GM18858 (cell line): ENCODE results near the gene ZNF407.
A peak's percentile ranks its signal among the peaks of the same experiment; 100 is the strongest.

Experiments
- ATAC-seq: cut with Tn5 transposase; IDR thresholded peaks from one replicate; pipeline ENCODE4 v1.9.1; 2021; ENCODE audit not compliant: unreplicated experiment

The ZNF407 gene

DNA sequence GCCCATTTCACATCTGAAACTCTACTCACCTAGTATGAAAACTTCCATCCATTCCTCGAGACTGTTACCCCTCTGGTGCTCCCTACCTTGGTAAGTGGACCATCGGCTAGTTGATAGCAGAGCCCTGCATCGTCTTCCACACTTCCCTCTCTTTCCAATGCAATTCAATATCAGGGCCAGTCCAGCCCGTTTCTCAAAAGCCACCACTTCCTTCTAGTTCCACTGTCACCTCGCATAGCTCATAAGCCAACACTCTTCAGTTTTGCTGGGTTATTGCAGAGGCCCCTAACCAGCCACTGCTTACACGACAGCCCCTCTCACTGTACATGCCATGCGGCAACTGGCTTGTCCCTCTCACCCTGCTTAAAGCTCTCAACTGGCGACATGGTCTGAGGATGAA lies 10.2 kb upstream of the ZNF407 start:
- no peak for ATAC-seq

DNA sequence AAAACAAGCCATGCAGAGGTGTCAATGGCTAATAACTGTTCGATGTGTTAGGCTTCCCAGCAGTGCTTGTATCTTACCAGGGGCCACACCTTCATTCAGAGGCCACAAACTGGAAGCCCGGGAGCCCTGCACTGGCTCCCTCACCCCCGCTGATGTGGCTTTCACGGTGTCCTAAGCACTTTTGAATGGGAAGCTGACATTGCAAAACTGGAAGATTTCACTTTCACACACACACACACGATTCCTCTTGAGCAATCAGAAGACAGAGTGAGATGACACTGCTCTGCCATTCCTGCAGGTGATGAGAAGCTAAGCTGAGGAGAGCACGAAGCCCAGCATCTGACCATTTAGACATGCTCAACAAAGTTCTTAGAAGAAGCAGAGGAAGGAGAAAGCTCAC lies 8.6 kb upstream of the ZNF407 start:
- no peak for ATAC-seq

DNA sequence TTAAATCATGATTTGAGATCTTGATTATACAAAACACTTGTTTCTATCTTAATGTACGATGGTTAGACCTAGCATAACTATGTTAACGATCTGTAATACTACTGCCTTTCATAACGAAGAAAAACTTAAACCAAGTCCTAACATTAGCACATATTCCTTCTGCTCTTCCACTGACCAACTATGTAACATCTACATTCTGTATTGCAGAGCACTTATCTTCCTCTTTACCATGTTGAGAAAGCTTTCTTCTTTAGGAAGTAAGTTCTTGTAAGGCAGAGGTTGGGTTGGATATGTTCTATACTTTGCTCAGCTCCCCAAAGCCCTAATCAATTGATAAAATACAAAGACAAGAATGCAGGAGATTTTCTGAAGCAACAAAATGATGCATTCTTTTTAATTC lies 7.9 kb upstream of the ZNF407 start:
- no peak for ATAC-seq

DNA sequence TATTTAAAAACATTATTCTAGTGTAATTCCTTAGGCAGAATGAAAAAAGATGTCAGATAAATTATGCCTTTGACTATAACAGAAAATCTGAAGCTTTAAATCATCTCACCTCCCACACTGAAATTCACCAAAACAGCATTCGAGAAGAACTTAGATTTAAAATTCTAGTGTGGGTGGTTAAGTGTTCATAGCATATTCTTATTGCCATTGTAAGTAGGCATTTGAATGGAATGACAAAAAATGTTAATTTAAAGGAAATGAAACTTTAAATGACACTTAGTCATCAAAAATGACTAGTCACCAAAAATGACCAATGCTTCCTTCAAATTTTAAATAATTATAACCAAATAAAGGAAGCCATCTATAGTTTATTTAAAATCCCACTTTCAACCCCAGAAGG lies 7.0 kb upstream of the ZNF407 start:
- no peak for ATAC-seq

DNA sequence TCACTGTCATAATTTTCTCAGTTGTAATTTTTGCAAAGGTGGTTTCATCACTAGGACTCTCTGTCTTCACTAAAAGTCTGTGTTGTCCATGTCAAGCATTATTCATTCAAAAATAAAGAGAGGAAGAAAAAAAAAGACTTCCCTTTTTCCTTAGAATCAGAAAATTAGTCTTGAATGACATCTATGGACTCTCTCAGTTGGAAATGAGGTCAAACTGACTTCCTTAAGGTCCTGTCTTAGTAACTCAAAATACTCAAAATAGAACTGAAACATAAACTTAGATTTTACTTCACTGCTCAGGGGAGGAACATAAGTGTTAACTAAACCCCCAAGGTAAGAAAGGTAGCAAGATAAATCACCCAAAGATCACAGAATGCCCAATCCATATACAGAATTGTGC lies 2.2 kb upstream of the ZNF407 start:
- ATAC-seq = peak; percentile 27

DNA sequence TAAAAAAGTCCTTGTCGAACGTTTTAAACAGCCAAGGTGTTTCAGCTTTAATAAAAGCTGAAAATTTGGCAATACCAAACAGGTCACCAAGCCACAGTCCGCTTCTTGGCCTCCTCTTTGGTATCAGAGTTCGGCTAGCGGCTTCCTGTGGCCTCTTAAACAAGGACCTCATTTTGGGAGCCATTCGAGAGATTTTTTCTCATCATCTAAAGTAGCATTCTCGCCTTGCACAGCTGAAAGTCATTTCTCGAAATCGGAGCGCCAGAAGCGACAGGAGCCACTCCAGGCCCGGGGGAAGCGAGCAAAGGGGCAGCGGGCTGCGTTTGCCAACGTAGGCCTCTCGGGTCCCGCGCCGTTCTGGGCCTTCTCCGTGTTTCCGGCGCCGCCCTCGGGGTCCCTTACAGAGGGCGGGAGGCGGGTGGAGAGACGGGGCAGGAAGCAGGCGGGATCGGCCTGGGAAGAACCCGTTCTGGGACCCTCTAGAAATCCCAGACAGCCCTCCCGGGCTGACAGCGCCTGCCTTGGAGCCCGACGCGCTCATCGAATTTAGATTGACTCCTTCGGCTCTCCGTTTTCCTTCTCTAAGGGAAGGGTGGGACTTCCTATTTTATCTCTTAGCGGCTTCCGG lies 522 bp upstream of the ZNF407 start:
- peak; percentile 19 for ATAC-seq

DNA sequence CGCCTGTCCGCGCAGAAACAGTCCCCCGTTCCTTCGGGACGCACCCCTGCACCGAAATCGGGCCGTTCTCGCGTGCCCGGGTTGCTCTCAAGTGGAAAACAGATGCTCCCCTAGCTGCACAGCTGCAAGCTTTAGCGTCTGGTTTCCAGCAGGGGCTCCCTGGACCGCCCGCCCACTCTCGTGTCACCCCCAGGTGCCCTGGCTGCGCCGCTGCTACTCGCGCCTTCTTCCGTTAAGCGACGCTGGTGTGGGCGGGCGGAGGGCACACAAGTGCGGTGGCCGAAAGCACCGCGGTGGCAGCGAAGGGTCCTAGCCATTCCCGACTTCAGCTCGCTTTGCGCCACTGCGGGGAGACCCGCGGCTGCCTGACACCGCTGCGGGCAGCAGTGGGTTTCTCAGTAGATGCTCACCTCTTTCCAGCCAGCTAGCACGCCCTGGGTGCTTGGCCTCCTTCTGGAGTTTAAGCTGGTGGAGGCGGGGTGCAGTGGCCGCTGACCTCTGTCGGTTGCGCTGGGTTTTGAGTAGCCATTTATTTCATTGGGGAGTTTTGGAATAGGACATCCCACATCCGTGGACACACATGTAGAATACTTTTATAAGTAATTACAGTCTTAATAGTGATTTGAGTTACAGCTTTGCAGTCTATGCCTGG lies 806 bp downstream of the ZNF407 start:
- peak; percentile 49 for ATAC-seq

DNA sequence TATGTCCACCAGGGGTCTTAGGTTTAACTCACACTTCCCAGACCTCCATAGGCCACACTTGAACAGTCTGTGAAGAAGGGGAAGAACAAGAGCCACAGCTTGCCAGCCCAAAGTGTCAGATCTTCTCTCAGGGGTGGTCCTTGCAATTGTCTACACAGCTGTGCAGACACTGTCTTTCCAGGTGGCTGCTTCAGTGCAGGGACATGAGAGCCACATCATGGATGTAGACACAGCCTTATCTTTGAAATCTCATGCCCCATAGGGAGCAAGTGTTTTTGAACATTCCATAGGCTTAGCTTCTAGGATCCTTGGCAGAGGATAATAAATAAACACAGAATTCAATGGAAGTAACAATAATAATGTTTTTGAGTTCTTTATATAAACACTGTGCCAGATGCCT lies 6.7 kb downstream of the ZNF407 start:
- no peak for ATAC-seq

DNA sequence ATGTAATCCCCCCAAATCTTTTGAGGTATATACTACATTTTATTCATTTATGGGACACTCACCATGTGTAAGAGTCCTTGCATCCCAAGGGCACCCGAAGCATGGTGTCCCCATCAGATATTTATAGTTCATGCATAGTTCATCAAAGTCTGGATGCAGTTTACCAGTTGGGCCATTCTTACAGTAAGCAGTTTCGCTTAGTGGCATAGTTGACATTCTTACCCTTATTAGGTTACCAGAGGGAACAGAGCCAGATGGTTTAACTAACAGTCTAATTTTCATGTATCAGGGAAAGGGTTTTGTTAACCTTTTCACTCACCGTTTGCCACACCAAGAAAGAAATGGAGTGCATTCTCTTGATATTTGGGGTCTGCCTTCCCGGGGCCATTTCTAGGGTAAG lies 7.1 kb downstream of the ZNF407 start:
- ATAC-seq = no peak

DNA sequence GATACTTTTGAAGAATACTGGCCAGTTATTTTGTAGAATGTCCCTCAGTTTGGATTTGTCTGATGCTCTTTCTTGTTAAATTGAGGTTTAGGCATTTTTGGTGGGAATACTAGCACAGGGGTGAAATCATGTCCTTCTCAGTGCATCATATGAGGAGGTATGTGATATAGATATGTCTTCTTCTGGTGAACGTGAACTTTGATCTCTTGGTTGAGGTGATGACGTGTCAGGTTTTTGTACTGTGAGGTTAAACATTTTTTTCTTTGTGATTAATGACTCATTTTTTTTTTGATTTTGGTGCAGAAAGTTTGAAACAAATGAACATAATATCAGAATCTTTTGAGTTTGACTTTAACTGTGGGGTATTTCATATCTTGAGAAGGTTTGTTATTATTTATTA lies 11.0 kb downstream of the ZNF407 start:
- no peak for ATAC-seq

DNA sequence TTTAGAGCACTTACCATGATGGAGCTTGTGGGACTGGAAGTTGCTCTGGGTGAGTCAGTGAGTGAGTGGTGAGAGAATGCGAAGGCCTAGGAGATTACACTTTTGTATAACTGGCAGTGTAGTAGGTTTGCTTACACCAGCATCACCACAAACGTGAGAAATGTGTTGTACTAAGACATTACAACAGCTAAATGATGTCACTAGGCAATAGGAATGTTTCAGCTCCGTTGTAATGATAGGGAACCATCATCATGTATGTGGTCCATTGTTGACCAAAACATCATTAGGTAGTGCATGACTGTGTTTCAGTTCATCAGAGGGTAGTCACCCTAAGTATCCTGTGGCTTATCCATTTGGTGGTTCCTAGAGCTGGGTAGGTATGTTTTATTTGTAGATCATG lies 11.9 kb downstream of the ZNF407 start:
- ATAC-seq = no peak

DNA sequence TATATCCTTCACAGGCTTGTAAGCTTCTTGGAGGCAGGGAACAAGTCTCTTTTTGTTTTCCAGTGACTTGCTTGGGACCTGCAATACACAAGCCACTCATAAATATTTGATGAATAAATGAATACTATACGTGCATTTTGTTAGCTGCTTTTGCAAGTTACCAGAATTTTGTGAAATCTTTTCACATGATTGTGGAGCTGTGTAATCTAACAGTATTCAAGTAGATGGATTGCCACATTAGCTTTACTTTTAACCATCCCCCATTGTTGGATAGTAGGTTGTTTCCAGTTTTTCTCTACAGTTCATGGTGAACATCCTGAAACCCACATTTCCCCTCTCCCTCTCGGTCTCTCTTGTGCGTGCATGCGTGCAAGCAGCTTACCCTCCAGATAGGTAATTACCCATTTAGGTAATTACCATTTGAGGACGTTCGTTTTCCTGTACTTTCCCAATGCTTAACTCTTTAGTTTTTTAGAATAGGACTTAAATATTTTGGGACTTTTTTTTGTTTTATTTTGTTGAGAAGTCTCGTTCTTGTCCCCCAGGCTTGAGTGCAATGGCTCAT lies 12.5 kb downstream of the ZNF407 start:
- no peak for ATAC-seq

DNA sequence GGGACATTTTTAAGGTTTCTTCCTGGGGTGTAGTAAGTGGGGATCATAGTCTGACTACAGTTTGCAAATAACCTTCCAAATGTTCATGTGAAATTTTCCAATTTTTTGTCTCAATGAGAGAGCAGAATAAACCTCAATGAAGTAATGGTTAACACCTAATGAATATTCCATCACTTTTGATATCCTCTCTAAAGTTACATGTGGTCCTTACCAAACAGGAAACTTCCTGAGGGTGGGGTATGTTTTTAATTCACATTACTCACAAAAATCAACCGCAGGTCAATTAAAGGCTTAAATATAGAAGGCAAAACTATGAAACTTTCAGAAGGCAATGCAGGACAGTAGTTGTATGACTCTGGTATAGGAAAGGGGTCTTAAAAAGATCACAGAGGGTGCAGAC lies 13.2 kb downstream of the ZNF407 start:
- no peak for ATAC-seq

DNA sequence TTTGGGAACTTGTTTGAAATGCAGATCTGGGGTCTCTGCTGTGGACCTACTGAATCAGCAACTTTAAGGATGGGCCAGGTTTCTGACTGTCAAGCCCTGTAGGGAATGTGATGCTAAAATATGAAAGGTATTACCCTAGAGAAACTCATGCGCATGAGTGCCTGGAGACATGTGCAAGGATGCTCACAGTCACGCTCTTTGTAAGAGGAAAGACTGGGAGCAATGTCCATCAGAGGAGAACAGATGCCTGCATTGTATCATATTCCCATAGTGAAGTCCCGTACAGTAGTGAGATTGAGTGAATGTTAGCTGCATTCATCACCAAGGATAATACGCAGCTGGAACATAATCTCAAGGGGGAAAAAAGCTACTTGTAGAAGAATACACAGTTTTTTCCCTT lies 14.1 kb downstream of the ZNF407 start:
- ATAC-seq = no peak

DNA sequence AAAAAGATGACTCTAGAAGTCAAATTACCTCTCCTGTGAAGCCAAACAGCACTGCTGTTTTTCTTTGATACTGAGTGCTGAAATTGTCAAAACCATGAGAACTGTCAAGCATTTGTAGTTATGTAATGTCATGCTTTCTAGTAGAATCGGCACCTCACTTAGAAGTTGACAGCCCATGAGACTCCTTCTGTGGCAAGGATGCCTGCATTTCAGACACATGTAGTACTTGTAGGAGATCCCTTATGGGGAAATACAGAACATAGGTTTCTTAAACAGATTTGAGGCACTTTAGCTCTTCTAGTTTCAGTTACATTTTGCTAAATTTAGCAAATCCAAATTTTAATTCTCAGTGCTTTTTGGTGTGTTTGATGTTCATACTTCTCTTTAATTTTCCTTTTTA lies 15.7 kb downstream of the ZNF407 start:
- peak; percentile 49 for ATAC-seq

DNA sequence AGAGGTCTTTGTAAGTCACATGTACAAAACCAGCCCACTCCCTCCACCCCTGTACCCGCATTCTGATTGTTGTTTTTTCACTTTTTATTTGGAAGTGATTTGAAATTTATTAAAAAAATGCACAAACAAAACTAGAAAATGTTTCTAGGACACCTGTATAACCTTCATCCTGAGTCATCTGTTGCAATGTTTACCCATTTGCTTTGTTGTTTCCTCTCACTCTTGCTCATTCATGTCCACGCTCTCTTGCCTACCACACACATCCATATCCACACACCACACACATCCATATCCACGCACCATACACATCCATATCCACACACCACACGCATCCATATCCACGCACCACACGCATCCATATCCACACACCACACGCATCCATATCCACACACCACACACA lies 18.8 kb downstream of the ZNF407 start:
- no peak for ATAC-seq

DNA sequence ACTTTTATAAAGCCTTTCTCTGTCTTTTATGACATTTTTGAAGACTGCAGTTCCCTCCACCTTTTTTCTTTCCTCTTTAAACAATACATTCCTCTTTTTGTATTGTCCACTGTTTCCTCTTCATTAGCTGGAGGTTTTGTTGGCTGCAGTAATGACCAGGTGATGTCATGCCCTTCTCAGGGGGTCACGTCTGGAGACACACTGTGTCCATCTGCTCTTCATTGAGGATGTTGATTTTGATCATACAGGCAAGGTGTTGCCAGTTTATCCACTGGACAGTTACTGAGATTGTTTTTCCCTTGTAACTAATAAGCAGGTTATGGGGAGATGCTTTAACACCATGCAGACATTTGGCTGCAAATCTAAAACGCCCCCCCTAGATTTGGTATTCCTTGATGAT lies 19.8 kb downstream of the ZNF407 start:
- no peak for ATAC-seq

DNA sequence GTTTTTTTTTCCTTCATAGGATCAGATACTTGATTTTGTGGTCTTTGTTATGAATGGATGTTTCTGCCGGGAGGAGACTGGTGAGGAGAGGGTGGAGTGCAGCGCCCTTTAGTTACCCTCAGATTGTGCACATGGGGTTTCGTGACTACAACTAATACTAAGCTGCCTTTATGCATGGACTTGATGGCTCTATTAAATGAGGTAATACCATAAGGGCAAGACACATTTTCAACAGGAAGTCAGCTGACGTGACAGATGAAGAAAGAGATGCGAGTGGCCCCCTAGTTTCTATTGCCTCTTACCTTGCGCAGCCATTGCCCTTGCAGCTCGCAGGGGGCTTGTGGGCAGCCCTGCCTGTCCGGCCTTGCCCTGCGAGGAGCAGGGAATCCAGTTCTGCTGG lies 24.4 kb downstream of the ZNF407 start:
- no peak for ATAC-seq

DNA sequence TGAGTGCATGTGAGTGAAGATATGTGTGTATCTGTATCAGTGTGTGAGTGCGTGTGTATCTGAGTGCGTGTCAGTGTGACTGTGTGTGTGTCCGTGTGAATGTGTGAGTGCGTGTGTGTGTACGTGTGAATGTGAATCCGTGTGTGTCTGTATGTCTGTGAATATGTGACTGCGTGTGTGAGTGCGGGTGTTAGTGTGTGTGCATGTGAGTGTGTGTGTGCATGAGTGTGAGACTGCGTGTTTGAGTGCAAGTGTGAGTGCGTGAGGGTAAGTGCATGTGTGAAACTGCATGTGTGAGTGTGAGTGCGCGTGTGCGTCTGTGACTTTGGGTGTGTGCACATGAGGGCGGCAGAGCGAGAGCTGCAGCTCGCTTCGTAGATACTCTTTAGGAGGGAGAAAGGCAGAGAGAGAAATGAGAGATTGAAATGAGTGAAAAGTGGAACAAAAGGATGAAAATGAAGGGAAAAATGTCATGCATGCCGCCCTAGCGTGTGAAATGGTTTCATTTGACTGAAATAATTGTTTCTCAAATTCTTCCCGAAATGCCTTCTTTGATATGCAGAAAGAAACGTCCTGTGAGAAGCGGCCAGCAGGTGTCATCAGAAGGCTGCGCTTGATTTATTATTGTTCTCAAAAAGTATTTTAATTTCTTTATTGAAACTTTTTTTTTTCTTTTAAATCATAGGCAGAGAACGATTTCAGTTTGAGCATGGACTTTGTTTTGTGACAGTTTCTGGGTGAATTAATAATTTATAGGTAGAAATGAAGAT lies 25.6 kb downstream of the ZNF407 start:
- no peak for ATAC-seq

DNA sequence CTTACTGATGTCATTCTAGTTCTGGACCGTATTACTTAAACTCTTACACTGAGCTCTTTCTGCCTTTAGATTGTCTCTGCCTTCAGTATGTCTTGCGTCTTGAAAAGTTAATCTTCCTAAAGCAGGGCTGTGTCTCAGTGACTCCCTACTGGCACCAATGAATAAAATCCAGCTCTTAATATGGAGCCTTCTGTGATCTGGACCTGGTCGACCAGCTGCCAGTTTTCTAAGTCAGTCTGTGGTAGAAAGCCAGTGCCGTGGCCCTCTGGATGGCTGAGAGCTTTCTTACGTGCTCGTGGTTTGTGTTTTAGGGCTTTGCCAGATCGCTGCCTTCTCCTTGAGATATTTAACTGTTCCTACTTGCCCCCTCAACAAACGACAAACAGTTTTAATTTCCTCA lies 26.8 kb downstream of the ZNF407 start:
- ATAC-seq = no peak

DNA sequence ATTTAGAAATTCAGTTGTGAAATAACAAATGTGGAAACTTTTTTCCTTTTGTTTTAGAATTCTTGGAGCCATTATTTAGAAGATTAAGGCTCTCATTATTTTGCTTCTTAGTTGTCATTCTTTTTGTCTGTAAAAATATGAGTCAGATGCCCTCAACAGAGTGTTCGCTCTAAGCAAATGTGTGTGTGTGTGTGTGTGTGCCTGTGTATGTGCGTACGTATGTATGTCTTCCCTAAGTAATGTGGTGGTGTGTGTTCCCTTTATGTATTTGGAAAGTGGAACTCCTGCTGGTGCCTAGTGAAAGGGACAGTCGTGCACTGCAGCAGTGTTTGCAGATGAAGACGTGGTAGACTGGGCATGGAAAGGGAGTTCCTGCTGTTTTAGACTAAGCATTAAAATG lies 27.5 kb downstream of the ZNF407 start:
- no peak for ATAC-seq
